HepG2 (cell line): ENCODE data around the gene MIPEP. TPM values are rescaled to one million over a fixed set of nuclear protein-coding genes. Genes with fewer than 3 reads are reported as not detected.

ENCODE experiments used
- ATAC-seq: fragments of 200-7000 bp; cut with Tn5 transposase; 3 replicates; pipeline ENCODE4 v1.9.1; 2020; ENCODE audit warnings: mild to moderate bottlenecking, moderate library complexity
- BruUV-seq: library from RNA; stranded (reverse); fragments of 400-500 nt; replicated peaks from 2 replicates; lab custom pipeline; 2021; lab: Mats Ljungman, UMichigan
- CTCF ChIA-PET: fragments of 300-600 bp; formaldehyde crosslinking; extraction: SDS; loops from one replicate; lab custom pipeline; 2021; ENCODE audit warnings: low total read pairs, inconsistent platforms, low intra/inter-chr PET ratio; lab: Yijun Ruan, JAX
- POLR2A ChIA-PET: fragments of 350-600 bp; sonication (Branson Sonifier 250); formaldehyde crosslinking; loops from one replicate; lab custom pipeline; 2020; ENCODE audit warnings: antibody characterized with exemption, inconsistent platforms; lab: Yijun Ruan, JAX
- DNase-seq: peaks from one replicate; pipeline ENCODE4 v3.0.0-alpha.2; 2015; ENCODE audit warnings: low spot score
- FAIRE-seq: peaks from 3 replicates; lab custom pipeline; 2011; peaks lifted over from hg19 to GRCh38; lab: Jason Lieb, UNC
- H2AFZ ChIP-seq: one replicate; pipeline ENCODE4 v1.6.1; 2011; ENCODE audit warnings: low read length, inconsistent platforms
- H3K27ac ChIP-seq: fragments of 300-600 bp; 3 replicates; pipeline ENCODE4 v1.8.0; 2011; ENCODE audit warnings: mixed run types, mild to moderate bottlenecking, mixed read lengths, low read length, inconsistent platforms; ENCODE audit not compliant: insufficient read depth; ENCODE audit errors: extremely low read length
- H3K27me3 ChIP-seq, 2 experiments: fragments of 200-600 bp in 1 of 2; 2 replicates in 1 of 2; 3 replicates in 1 of 2; pipeline versions ENCODE4 v1.6.0 to v1.8.0; 2011; ENCODE audit warnings: low read length in 2 of 2, mild to moderate bottlenecking in 2 of 2, moderate library complexity in 2 of 2, inconsistent platforms in 1 of 2; ENCODE audit not compliant: insufficient read depth in 2 of 2, control insufficient read depth in 1 of 2
- H3K36me3 ChIP-seq, 2 experiments: fragments of 200-600 bp in 1 of 2; replicated peaks in 1 of 2; 2 replicates in 1 of 2; 3 replicates in 1 of 2; pipeline versions ENCODE4 v1.5.1 to v1.8.0; 2011; ENCODE audit warnings: low read length in 2 of 2, inconsistent platforms in 1 of 2; ENCODE audit not compliant: insufficient read depth in 2 of 2, control insufficient read depth in 1 of 2
- H3K4me1 ChIP-seq: 2 replicates; pipeline ENCODE4 v1.5.1; 2012; ENCODE audit warnings: low read length, inconsistent platforms; ENCODE audit not compliant: insufficient read depth
- H3K4me2 ChIP-seq: 2 replicates; pipeline ENCODE4 v1.6.0; 2011; ENCODE audit warnings: low read depth, low read length, inconsistent platforms
- H3K4me3 ChIP-seq, 3 experiments: fragments of 200-600 bp in 1 of 3; sonication (generic), shearing (Covaris generic) in 1 of 3; replicated peaks in 1 of 3; 2 replicates each; pipeline ENCODE4 v1.5.1; 2011 to 2016; ENCODE audit warnings: low read length in 3 of 3, inconsistent platforms in 2 of 3, low read depth in 2 of 3, mild to moderate bottlenecking in 2 of 3, control low read depth in 1 of 3, mixed read lengths in 1 of 3; ENCODE audit not compliant: insufficient read depth in 1 of 3
- H3K79me2 ChIP-seq: one replicate; pipeline ENCODE4 v1.6.1; 2011; ENCODE audit warnings: low read length, inconsistent platforms; ENCODE audit not compliant: insufficient read depth
- H3K9ac ChIP-seq: 2 replicates; pipeline ENCODE4 v1.6.0; 2011; ENCODE audit warnings: mild to moderate bottlenecking, low read depth, low read length, inconsistent platforms; ENCODE audit not compliant: insufficient read depth
- H3K9me3 ChIP-seq: 2 replicates; pipeline ENCODE4 v1.5.1; 2012; ENCODE audit warnings: mild to moderate bottlenecking, low read length
- H4K20me1 ChIP-seq: 2 replicates; pipeline ENCODE4 v1.6.0; 2011; ENCODE audit warnings: inconsistent platforms, mild to moderate bottlenecking, low read length, moderate library complexity; ENCODE audit not compliant: insufficient read depth
- ARID5B ChIP-seq: IDR thresholded peaks from 2 replicates; pipeline ENCODE4 v1.4.0; 2020; ENCODE audit warnings: mild to moderate bottlenecking, missing genetic modification reagents
- FOXA3 ChIP-seq: IDR thresholded peaks from 2 replicates; pipeline ENCODE4 v1.6.1; 2016; ENCODE audit warnings: missing genetic modification reagents, missing compliant biosample characterization
- SCMH1 ChIP-seq: sonication (generic); formaldehyde crosslinking; IDR thresholded peaks from 2 replicates; pipeline ENCODE4 v1.9.0; 2021; ENCODE audit warnings: missing genetic modification reagents, mild to moderate bottlenecking, borderline replicate concordance
- WIZ ChIP-seq: sonication (generic); formaldehyde crosslinking; IDR thresholded peaks from 2 replicates; pipeline ENCODE4 v1.5.1; 2020; ENCODE audit warnings: mild to moderate bottlenecking, missing genetic modification reagents
- ZBTB33 ChIP-seq: sonication (generic); formaldehyde crosslinking; IDR thresholded peaks from 2 replicates; pipeline ENCODE4 v1.4.0; 2020; ENCODE audit warnings: missing genetic modification reagents
- ZNF24 ChIP-seq: fragments of 450-650 bp; IDR thresholded peaks from 2 replicates; pipeline ENCODE4 v1.6.1; 2017; ENCODE audit warnings: antibody characterized with exemption, mild to moderate bottlenecking
- whole genome bisulfite sequencing: methylation state at CpG from one replicate; pipeline ENCODE4 v1.1.6; 2017; ENCODE audit warnings: low lambda C conversion rate; 5-methylcytosine and 5-hydroxymethylcytosine counted together
- in situ Hi-C: cut with HindIII; loops from 2 replicates; pipeline ENCODE4 v1.10.0; 2017; ENCODE audit warnings: low pct_unique_long_range_greater_than_20kb; ENCODE audit not compliant: extremely low pct_ligation_motif_present
- intact Hi-C: fragments of 100-400 bp; cut with micrococcal nuclease; formaldehyde crosslinking; loops from one replicate; pipeline ENCODE4 v1.10.0; 2022; ENCODE audit not compliant: unreplicated experiment
- polyA plus RNA-seq, 8 experiments: library from polyadenylated mRNA; depleted of rRNA in 3 of 8; stranded (reverse) in 7 of 8; unstranded in 1 of 8; fragments of >200 nt; fragmentation: Illumina TruSeq in 4 of 8; extraction: Trizol in 4 of 8; gene quantifications; 2 replicates each; pipeline versions ENCODE4 v1.2.1 to v1.2.3, GENCODE V29; 2011 to 2016; ENCODE audit warnings: low read depth in 4 of 8, missing spikeins in 1 of 8, mixed read lengths in 1 of 8; ENCODE audit not compliant: insufficient read depth in 1 of 8
- total RNA-seq, 5 experiments: library from RNA; depleted of rRNA; stranded (reverse); fragments of >200 nt; fragmentation: Illumina TruSeq; extraction: Trizol; gene quantifications; 2 replicates each; pipeline ENCODE4 v1.2.3, GENCODE V29; 2016; ENCODE audit warnings: low read depth in 1 of 5
- TF ChIP-seq, protein P1 (sequence below): sonication (generic); formaldehyde crosslinking; IDR thresholded peaks from 2 replicates; pipeline ENCODE4 v1.4.0; 2020; ENCODE audit warnings: missing genetic modification reagents

Gene MIPEP
- total and polyA plus RNA-seq, 2 of the 13 experiments (the other 11 are each of a cell fraction or from before 2014, with no cell fraction given) = 9.3 to 24.1 TPM

GRCh38 chr13:23754997-23755396 is 134.2 kb downstream of the MIPEP start:
- H4K20me1 ChIP-seq = no peaks in the 10 kb centered on the region
- no peaks in the 10 kb centered on the region for H3K9me3 ChIP-seq
- H3K36me3 ChIP-seq = no peaks in the 10 kb centered on the region
- H3K27ac ChIP-seq = no peak overlapping the region
- in situ Hi-C loops = no loop called here
- DNase-seq = peak; percentile 59
- no peak overlapping the region for H3K4me2 ChIP-seq
- no peaks in the 10 kb centered on the region for H3K79me2 ChIP-seq
- no peaks in the 10 kb centered on the region for H3K27me3 ChIP-seq
- no peak for FAIRE-seq
- WGBS = 71% methylated on average over 2 of the region's 2 CpGs
- H2AFZ ChIP-seq = no peak overlapping the region
- CTCF ChIA-PET = no interaction called here
- no peak for ATAC-seq
- no peak overlapping the region for H3K4me3 ChIP-seq
- H3K4me1 ChIP-seq = peaks cover 47% of the 10 kb centered on the region
- H3K9ac ChIP-seq = no peak overlapping the region
- intact Hi-C loops = no loop called here
- POLR2A ChIA-PET = no interaction called here
- TF ChIP-seq SCMH1 = no peak
- 0 out of 2 replicates have a peak, but pooled peaks have one; percentile 30 for TF ChIP-seq FOXA3 (CRISPR knock-in tag)
- TF ChIP-seq WIZ (CRISPR knock-in tag) = no peak
- TF ChIP-seq ZBTB33 = no peak
- peak; percentile 94 for TF ChIP-seq ZNF24
- TF ChIP-seq ARID5B = peak; percentile 44
- TF ChIP-seq, protein P1, sequence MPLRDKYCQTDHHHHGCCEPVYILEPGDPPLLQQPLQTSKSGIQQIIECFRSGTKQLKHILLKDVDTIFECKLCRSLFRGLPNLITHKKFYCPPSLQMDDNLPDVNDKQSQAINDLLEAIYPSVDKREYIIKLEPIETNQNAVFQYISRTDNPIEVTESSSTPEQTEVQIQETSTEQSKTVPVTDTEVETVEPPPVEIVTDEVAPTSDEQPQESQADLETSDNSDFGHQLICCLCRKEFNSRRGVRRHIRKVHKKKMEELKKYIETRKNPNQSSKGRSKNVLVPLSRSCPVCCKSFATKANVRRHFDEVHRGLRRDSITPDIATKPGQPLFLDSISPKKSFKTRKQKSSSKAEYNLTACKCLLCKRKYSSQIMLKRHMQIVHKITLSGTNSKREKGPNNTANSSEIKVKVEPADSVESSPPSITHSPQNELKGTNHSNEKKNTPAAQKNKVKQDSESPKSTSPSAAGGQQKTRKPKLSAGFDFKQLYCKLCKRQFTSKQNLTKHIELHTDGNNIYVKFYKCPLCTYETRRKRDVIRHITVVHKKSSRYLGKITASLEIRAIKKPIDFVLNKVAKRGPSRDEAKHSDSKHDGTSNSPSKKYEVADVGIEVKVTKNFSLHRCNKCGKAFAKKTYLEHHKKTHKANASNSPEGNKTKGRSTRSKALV (CRISPR knock-in tag) = no peak
- BruUV-seq = no TSS peak
